DMS 273 treated with DMSO at 0.1 percent for 48 hours (cell line): ENCODE results near the gene ZFAND5.

Experiments
- DNase-seq: peaks from one replicate; lab custom pipeline; 2025; lab: John Stamatoyannopoulos, UW

ZFAND5 gene

GRCh38 chr9:72362680-72363139 is 2.3 kb downstream of the ZFAND5 start:
- DNase-seq, result no peak

GRCh38 chr9:72362118-72362531 is 2.9 kb downstream of the ZFAND5 start:
- DNase-seq, result no peak

DNA sequence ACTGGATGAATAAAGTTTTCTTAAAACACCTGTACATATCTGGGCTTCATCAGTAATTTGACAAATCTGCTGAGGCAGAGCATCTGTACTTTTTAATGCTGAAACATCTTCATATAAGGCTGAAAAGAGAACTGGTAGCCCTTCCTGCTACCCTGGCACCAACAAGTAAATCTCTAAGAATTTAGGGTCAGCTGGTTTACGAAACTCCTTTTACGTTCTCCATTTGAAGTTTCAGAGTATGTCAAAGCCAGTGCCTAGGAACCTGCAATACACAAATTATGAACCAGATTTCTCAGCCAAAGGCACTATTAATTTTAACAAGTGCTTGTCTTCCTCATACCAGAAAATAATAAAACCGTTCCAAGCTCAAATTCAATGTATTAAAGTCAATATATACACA is 3.8 kb downstream of the ZFAND5 start:
- no peak for DNase-seq

DNA sequence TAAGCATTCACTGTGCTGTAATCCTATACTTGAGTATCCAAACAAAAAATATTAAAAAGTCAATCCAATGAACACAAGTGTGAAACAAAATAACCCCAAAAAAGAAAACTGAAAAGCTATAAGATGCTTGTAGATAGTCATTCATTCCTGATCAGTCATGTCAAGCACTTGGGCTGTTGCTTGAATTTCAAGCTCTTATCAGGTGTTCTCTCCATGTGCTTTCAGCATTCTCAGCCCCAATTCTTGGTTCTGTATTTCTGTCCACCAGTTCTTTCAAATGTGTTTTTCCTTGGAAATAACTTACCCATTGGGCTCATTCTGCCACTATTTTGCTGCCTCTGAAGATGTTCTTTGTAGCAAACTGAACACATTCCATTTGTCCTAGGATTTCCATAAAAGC is 4.7 kb downstream of the ZFAND5 start:
- no peak for DNase-seq

DNA sequence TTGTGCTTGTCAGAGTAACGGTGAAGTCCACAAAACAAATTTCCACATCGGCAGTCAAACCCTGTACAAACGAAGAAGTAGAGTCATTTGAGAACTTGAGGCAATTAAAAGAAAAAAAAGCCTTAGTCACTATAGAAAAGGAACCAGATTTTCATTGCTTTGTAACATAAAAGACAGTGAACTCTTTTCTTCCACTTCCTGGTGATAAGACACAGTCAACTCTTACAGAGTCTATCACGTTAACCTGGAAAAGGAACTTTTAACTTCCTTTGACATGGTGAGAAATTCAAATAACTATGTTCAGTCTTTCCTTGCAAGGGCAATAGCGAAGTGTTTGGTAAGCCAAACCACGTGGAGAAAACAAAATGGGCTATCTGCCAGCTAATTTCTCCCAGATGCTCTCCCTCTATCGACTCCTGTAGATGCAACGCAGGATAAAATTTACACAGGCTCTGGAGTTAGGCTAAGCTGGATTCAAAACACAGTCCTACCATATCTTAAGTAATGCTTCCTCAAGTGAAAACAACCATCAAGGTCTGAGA is 8.9 kb downstream of the ZFAND5 start:
- DNase-seq, result no peak

- no peak for DNase-seq
Measured at GRCh38 chr9:72355153-72355552, 9.9 kb downstream of the ZFAND5 start.

DNA sequence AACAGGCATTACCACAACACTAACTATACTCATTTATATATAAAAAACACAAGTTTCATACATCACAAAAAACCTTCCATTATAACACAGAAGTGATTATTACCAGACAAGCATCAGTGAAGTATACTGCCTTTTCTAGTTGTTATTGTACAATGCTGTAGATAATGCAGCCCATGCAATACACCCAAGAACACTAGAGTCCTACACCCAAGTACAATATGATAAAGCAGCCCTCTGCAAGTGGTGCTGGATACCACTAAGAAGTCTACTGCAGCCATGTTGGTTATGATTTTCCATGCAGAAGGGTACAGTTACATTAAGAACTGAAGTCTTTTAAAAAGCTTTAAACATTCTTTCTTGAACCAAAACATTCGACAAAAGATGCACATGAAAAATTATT is 10.3 kb downstream of the ZFAND5 start:
- DNase-seq, result no peak

DNA sequence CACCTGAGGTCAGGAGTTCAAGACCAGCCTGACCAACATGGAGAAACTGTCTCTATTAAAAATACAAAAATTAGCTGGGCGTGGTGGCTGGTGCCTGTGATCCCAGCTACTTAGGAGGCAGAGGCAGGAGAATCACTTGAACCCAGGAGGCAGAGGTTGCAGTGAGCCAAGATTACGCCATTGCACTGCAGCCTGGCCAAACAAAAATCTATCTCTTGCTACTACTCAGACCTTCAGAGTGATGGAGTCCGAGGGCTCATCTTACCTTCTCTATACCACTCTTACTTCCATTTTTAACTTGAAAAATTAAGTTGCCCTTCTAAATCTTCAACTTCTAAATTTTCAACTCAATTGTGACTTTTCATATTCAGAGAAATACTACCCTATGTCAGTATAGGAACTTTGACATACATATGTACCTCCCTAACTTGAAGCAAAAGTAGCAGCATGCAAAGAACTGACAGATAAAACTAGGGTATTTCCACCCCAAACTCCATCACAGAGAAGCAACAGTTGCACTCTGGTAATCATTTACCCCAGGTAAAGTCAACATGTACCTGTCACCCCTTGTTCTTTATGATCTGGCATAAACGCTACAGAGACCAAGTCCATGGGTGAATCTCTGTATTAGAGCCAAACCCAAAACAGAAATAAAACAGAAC is 11.4 kb downstream of the ZFAND5 start:
- no peak for DNase-seq

DNA sequence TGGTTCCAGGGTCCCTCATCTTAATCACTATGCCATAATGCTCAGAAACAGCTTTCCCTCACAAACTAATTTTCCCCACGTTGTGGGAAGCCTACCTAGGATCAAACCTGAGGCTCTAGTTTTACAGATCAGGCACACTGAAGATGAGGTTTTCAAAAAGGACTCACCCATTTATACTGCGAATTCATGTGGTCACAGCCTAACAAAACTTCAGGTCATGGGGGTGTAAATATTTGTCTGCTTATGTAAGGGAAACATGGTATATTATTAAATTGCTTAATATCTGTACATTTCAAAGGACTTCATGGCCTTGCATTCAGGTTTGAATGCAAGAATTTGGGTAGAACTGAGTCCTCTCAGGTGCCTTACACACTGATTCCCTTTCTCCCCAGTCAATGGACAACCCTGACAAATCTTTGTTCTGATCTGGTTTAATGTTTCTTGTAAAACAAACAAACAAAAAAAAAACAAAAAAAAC is 12.1 kb downstream of the ZFAND5 start:
- no peak for DNase-seq

DNA sequence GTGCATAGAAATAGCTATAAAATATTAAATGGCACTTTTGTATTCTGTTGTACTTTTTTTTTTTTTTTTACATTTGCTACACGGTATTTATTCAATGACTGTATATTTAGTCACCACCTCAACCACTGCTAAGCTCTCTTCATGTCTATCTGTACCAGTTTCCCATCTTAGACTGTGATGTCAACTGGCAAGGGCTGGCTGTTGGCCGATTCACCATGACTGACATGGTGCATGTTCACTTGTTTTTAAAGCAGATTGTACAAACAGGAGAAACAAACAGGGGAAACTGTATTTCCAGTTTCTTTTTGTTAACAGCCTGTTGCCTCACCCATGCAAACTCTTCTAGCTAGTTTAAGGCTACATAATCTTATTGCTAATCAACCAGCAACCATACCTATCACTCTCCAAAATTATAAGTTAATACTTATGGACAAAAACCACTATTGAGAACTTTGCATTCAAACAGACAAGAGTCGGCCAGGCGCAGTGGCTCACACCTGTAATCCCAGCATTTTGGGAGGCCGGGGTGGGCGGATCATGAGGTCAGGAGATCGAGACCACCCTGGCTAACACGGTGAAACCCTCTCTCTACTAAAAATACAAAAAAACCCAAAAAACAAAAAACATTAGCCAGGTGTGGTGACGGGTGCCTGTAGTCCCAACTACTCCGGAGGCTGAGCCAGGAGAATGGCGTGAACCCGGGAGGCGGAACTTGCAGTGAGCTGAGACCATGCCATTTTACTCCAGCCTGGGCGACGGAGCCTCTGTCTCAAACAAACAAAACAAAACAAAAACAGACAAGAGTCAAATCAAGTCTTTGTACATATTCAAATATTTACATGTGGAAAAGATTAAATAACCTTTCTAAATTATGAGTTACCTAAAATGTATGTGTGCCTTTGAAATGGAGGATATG is 13.2 kb downstream of the ZFAND5 start:
- DNase-seq, result no peak

DNA sequence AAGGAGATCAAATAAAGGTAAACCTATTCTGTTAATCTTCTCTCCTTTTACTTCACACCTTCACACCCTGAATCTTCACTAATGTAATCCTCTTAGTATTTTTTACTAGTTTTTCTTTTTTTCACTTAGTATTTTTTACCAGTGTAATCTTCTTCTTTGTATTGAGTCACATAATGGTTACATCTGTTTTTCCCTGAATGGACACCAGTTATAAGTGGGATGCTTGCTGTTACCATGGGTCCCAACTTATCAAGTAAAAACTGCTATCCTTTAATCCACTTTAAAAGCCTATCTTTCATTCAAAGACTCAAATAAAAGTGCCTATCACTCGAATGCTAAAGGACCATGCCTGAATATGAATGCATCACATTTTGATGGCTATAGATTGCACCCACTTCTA is 15.1 kb downstream of the ZFAND5 start:
- DNase-seq, result no peak

DNA sequence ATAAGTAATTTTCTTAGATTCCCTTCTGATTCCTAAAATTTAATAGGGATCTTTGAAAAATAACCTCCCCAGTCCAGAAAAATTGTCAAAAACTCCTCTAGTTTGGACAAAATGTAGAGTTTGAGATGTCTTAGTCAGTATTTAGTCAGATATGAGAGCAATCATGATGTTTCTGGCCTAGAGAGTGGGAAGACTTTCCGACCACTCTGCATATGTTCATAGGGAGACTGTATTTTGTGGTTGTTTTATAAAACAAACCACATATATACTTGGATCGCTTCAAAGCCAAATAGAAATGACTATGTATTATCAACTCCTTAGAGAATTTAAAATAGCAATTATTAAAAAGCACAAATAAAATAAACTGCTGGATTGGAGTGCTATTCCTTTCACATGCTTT is 15.8 kb downstream of the ZFAND5 start:
- no peak for DNase-seq

DNA sequence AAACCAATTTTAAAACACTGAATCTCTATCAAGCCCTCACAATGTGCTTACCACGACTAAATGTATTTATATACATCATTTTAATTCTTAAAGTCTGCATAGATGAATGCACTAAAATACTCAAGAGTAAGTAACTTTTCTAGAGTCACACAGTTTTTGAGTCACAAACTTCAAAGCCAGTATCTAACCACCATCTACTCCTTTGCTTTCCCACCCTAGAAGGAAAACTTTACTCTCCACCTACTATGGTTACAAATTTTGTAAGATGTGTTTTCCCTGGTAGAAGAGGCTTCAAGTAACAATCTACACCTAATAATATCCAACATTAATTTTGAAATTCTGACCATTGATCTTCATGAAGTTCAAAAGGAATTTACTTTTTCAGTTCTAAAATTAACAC is 18.7 kb downstream of the ZFAND5 start:
- DNase-seq, result no peak

DNA sequence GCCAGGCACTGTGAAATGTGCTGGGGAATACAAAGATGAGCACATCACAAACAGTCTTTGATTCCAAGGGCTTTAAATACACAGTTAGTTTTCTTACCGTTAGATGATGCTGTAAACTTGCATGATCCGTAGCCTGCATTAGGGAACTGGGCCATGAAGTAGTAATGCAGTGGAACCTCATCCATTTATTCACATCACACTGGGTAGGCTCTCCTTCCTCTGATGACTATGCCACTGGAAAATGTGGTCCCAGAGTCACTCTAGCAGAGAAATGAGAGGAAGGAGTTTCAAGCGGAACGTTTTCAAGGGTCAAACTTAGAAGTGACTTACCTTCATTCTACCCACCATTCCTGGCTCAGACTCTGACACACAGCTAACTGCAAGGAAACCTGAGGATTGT is 26.4 kb downstream of the ZFAND5 start:
- DNase-seq, result no peak

DNA sequence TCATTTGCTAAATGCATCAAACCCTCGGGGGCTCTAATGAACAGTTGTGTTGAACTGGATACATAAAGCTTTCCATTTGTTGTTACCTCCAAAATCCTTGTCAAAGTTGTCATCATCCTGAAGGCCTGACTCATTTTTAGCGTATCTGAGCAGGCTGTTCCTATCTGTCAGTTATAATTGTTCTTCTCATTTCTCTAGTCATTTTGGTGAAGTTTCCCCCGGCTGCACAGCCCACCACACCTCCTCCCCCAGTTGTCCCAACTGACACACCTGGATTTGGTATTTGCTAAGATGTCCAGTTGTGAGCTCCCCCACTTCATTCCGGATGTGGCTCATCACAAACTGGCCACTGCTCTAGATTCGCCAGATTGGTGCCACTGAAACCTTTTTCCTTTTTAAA is 27.7 kb downstream of the ZFAND5 start:
- DNase-seq, result no peak

DNA sequence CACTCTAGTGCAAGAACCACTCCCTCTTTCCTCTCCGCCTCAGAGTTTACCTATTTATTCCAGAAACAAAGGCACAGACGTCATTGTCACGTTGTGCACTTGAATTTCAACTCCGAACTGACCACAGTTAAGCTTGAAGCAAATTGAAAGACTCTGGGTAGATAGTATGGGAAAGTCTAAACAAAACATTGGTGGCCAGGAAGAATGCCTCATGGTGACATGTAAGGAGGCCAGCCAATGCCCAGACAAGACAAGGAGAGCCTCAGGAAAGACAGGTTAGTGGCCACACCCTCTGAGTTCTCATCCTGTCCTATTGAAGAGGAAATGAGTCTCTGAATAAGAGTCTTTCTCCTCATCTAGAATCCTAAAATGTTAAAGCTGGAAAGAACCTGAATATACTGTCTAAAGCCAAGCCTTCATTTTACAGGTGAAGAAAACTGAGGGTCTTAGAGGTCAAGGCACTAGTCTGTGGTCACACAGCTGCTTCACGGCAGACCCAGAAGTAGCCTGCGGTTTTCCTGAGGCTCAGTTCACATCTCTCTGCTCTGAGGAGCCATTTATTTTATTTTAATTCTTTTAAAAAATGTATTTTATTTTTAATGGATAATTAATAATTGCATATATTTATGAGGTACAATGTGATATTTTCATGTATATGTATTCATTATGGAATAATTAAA is 30.2 kb downstream of the ZFAND5 start:
- DNase-seq, result no peak

DNA sequence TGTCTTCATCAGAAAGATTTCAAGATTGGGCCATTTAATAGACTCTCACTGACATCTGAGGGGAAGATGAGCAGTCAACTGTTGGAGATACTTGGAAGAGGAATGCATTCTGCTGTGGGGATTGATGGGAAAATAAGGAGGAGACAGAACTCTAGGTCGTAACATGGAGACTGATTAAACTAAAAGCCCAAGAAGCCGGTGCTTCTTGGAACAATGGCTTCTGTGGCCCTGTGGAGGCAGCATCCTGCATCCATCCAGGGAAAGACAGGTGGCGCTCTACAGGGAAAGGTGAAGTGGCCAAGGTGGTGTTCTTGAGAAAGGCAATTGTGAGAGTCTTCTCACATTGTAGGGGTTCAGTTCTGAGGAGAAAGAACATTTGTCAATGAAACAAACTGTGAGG is 31.3 kb downstream of the ZFAND5 start:
- peak; percentile 64 for DNase-seq

DNA sequence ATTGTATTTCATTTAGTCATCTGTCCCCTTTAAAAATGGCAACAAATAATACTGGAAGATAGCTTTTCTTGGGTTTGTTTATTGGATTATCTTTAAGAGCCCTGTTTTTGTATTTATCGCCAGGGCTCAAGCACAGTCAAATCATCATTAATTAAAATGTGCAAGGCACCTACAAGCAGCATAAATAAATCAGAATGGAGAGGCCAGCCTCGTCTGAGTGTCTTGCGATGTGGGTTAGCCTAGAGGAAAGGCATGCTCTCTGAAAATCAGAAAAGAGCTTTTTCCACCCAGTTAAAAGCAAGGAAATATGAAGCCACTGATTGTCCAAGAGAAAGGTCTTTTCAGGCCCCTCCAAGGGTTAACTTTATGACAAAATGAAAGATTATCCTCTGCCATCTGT is 31.8 kb downstream of the ZFAND5 start:
- DNase-seq, result peak; percentile 64

DNA sequence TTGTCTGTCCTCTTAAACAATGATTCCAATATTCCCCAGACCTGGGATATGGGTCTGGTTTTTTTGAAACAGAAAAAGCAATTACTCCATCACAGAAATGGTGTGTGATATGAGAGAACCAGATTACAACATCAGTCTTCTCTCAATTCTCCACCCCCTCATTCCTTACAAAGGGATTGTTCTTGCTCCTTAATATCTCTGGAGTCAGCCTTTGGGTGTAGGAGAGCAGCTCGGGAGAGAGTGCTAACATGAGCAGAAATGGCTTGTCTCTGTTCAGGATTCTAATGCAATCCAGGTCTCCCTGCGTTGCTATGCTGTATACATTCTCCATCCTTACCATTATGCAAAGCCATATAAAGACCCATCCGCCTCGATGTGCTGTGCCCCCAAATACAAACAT is 32.7 kb downstream of the ZFAND5 start:
- no peak for DNase-seq

GRCh38 chr9:72327631-72328030 is 37.4 kb downstream of the ZFAND5 start:
- no peak for DNase-seq

- DNase-seq, result no peak
Measured at GRCh38 chr9:72326641-72327040, 38.4 kb downstream of the ZFAND5 start.

DNA sequence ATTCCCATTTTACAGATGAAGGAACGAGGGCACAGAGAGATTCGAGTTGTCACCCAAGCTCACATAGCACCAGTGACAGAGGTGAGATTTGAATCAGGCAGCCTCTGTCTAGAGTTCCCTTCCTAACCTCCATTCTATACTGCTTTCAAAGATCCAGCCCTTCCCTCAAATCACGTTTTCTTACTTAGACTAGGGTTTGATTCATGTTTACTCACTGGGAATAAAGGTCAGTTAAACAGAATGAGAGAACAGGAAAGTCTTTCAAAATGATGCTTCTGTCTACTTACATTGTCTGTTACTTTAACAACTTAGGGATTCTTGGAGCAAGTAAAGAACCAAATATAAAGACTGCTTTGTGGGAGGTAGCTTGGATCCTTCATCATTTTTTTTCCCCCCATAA is 40.0 kb downstream of the ZFAND5 start:
- DNase-seq, result no peak
